ENCODE results near the gene FUNDC1.
"Not testable (repeated sequence)": the region's sequence is repeated elsewhere in the genome, so short reads cannot be mapped to it uniquely, and the experiment has no call there.

The FUNDC1 gene

GRCh38 chrX:44542567-44543325 lies at the start of gene FUNDC1:
Gene FUNDC1 (minus strand): TSS chrX:44542859. CDS start chrX:44542832, 27 bp downstream.
- peak within 1 kb of the TSS; percentile 81 for H3K4me3 ChIP-seq (ENCODE audit: low read depth, low read length)
- H3K9me3 ChIP-seq (ENCODE audit: control insufficient read depth, insufficient read depth, low read depth, low read length) = no peaks in the 10 kb centered on the region
- H3K4me1 ChIP-seq (ENCODE audit: control insufficient read depth, insufficient read depth, low read length) = peaks cover 13% of the 10 kb centered on the region
- peaks cover 14% of the 10 kb centered on the region for H3K36me3 ChIP-seq (ENCODE audit: control insufficient read depth, insufficient read depth, low read length)
- H3K27me3 ChIP-seq (ENCODE audit: control insufficient read depth, insufficient read depth, low read length) = no peaks in the 10 kb centered on the region
- peak within 1 kb of the TSS; percentile 79 for H3K9ac ChIP-seq (ENCODE audit: low read length)
- H3K27ac ChIP-seq (ENCODE audit: low read depth, low read length) = peak within 1 kb of the TSS; percentile 80; the same call in 1 of the 2 replicates

- H3K36me3 ChIP-seq (ENCODE audit: control insufficient read depth, insufficient read depth, low read length) = no peaks in the 10 kb centered on the region
- H3K27me3 ChIP-seq (ENCODE audit: control insufficient read depth, insufficient read depth, low read length) = no peaks in the 10 kb centered on the region
- no peak overlapping the region for H3K27ac ChIP-seq (ENCODE audit: low read depth, low read length)
- no peak overlapping the region for H3K4me3 ChIP-seq (ENCODE audit: low read depth, low read length)
- H3K4me1 ChIP-seq (ENCODE audit: control insufficient read depth, insufficient read depth, low read length) = no peaks in the 10 kb centered on the region
- peaks cover 15% of the 10 kb centered on the region for H3K9me3 ChIP-seq (ENCODE audit: control insufficient read depth, insufficient read depth, low read depth, low read length)
- H3K9ac ChIP-seq (ENCODE audit: low read length) = no peak overlapping the region
Measured at GRCh38 chrX:44585866-44586265, 43.2 kb upstream of the FUNDC1 start.

- Histone ChIP-seq H3K27ac (ENCODE audit: low read depth, low read length) (no peak overlapping the region), H3K36me3 (ENCODE audit: control insufficient read depth, insufficient read depth, low read length) (no peaks in the 10 kb centered on the region), H3K9ac (ENCODE audit: low read length) (no peak overlapping the region), H3K4me1 (ENCODE audit: control insufficient read depth, insufficient read depth, low read length) (no peaks in the 10 kb centered on the region), H3K27me3 (ENCODE audit: control insufficient read depth, insufficient read depth, low read length) (no peaks in the 10 kb centered on the region), H3K9me3 (ENCODE audit: control insufficient read depth, insufficient read depth, low read depth, low read length) (peaks cover 15% of the 10 kb centered on the region), H3K4me3 (ENCODE audit: low read depth, low read length) (no peak overlapping the region)
Measured at GRCh38 chrX:44580466-44580865, 37.8 kb upstream of the FUNDC1 start.

- H3K4me1 ChIP-seq (ENCODE audit: control insufficient read depth, insufficient read depth, low read length) = no peaks in the 10 kb centered on the region
- H3K36me3 ChIP-seq (ENCODE audit: control insufficient read depth, insufficient read depth, low read length) = no peaks in the 10 kb centered on the region
- H3K9me3 ChIP-seq (ENCODE audit: control insufficient read depth, insufficient read depth, low read depth, low read length) = peaks cover 35% of the 10 kb centered on the region
- H3K9ac ChIP-seq (ENCODE audit: low read length) = no peak overlapping the region
- no peaks in the 10 kb centered on the region for H3K27me3 ChIP-seq (ENCODE audit: control insufficient read depth, insufficient read depth, low read length)
- no peak overlapping the region for H3K27ac ChIP-seq (ENCODE audit: low read depth, low read length)
- H3K4me3 ChIP-seq (ENCODE audit: low read depth, low read length) = no peak overlapping the region
Measured at GRCh38 chrX:44572340-44572938, 29.8 kb upstream of the FUNDC1 start.

GRCh38 chrX:44570522-44570921 lies 27.9 kb upstream of the FUNDC1 start:
- H3K4me1 ChIP-seq (ENCODE audit: control insufficient read depth, insufficient read depth, low read length) = no peaks in the 10 kb centered on the region
- H3K4me3 ChIP-seq (ENCODE audit: low read depth, low read length) = no peak overlapping the region
- H3K27me3 ChIP-seq (ENCODE audit: control insufficient read depth, insufficient read depth, low read length) = no peaks in the 10 kb centered on the region
- no peak overlapping the region for H3K9ac ChIP-seq (ENCODE audit: low read length)
- H3K27ac ChIP-seq (ENCODE audit: low read depth, low read length) = no peak overlapping the region
- peaks cover 35% of the 10 kb centered on the region for H3K9me3 ChIP-seq (ENCODE audit: control insufficient read depth, insufficient read depth, low read depth, low read length)
- H3K36me3 ChIP-seq (ENCODE audit: control insufficient read depth, insufficient read depth, low read length) = no peaks in the 10 kb centered on the region

- no peak overlapping the region for H3K9ac ChIP-seq (ENCODE audit: low read length)
- peaks cover 31% of the 10 kb centered on the region for H3K9me3 ChIP-seq (ENCODE audit: control insufficient read depth, insufficient read depth, low read depth, low read length)
- H3K27me3 ChIP-seq (ENCODE audit: control insufficient read depth, insufficient read depth, low read length) = no peaks in the 10 kb centered on the region
- H3K4me3 ChIP-seq (ENCODE audit: low read depth, low read length) = no peak overlapping the region
- no peak overlapping the region for H3K27ac ChIP-seq (ENCODE audit: low read depth, low read length)
- H3K4me1 ChIP-seq (ENCODE audit: control insufficient read depth, insufficient read depth, low read length) = no peaks in the 10 kb centered on the region
- H3K36me3 ChIP-seq (ENCODE audit: control insufficient read depth, insufficient read depth, low read length) = no peaks in the 10 kb centered on the region
Measured at GRCh38 chrX:44569122-44569521, 26.5 kb upstream of the FUNDC1 start.

GRCh38 chrX:44568196-44568595 lies 25.5 kb upstream of the FUNDC1 start:
- no peaks in the 10 kb centered on the region for H3K36me3 ChIP-seq (ENCODE audit: control insufficient read depth, insufficient read depth, low read length)
- no peaks in the 10 kb centered on the region for H3K4me1 ChIP-seq (ENCODE audit: control insufficient read depth, insufficient read depth, low read length)
- no peak overlapping the region for H3K27ac ChIP-seq (ENCODE audit: low read depth, low read length)
- no peaks in the 10 kb centered on the region for H3K27me3 ChIP-seq (ENCODE audit: control insufficient read depth, insufficient read depth, low read length)
- peaks cover 24% of the 10 kb centered on the region for H3K9me3 ChIP-seq (ENCODE audit: control insufficient read depth, insufficient read depth, low read depth, low read length)
- no peak overlapping the region for H3K4me3 ChIP-seq (ENCODE audit: low read depth, low read length)
- no peak overlapping the region for H3K9ac ChIP-seq (ENCODE audit: low read length)

- not testable (repeated sequence) for H3K27me3 ChIP-seq (ENCODE audit: control insufficient read depth, insufficient read depth, low read length); H3K27ac ChIP-seq (ENCODE audit: low read depth, low read length); H3K36me3 ChIP-seq (ENCODE audit: control insufficient read depth, insufficient read depth, low read length); H3K9me3 ChIP-seq (ENCODE audit: control insufficient read depth, insufficient read depth, low read depth, low read length); H3K4me1 ChIP-seq (ENCODE audit: control insufficient read depth, insufficient read depth, low read length); H3K4me3 ChIP-seq (ENCODE audit: low read depth, low read length); H3K9ac ChIP-seq (ENCODE audit: low read length)
Measured at GRCh38 chrX:44561896-44562295, 19.2 kb upstream of the FUNDC1 start.

GRCh38 chrX:44550563-44550962 lies 7.9 kb upstream of the FUNDC1 start:
- Histone ChIP-seq H3K9ac (ENCODE audit: low read length) (no peak overlapping the region), H3K9me3 (ENCODE audit: control insufficient read depth, insufficient read depth, low read depth, low read length) (peaks cover 17% of the 10 kb centered on the region), H3K27ac (ENCODE audit: low read depth, low read length) (no peak overlapping the region), H3K4me3 (ENCODE audit: low read depth, low read length) (no peak overlapping the region), H3K27me3 (ENCODE audit: control insufficient read depth, insufficient read depth, low read length) (no peaks in the 10 kb centered on the region), H3K4me1 (ENCODE audit: control insufficient read depth, insufficient read depth, low read length) (no peaks in the 10 kb centered on the region), H3K36me3 (ENCODE audit: control insufficient read depth, insufficient read depth, low read length) (no peaks in the 10 kb centered on the region)

- not testable (repeated sequence) for H3K36me3 ChIP-seq (ENCODE audit: control insufficient read depth, insufficient read depth, low read length); H3K27ac ChIP-seq (ENCODE audit: low read depth, low read length); H3K9ac ChIP-seq (ENCODE audit: low read length); H3K9me3 ChIP-seq (ENCODE audit: control insufficient read depth, insufficient read depth, low read depth, low read length); H3K4me3 ChIP-seq (ENCODE audit: low read depth, low read length); H3K27me3 ChIP-seq (ENCODE audit: control insufficient read depth, insufficient read depth, low read length)
- peaks cover 13% of the 10 kb centered on the region for H3K4me1 ChIP-seq (ENCODE audit: control insufficient read depth, insufficient read depth, low read length)
Measured at GRCh38 chrX:44545454-44545853, 2.8 kb upstream of the FUNDC1 start.

- Histone ChIP-seq H3K4me3 (ENCODE audit: low read depth, low read length) (no peak overlapping the region), H3K9ac (ENCODE audit: low read length) (no peak overlapping the region), H3K27me3 (ENCODE audit: control insufficient read depth, insufficient read depth, low read length) (no peaks in the 10 kb centered on the region), H3K9me3 (ENCODE audit: control insufficient read depth, insufficient read depth, low read depth, low read length) (no peaks in the 10 kb centered on the region), H3K36me3 (ENCODE audit: control insufficient read depth, insufficient read depth, low read length) (peaks cover 4% of the 10 kb centered on the region; the same call in 1 of the 2 replicates), H3K27ac (ENCODE audit: low read depth, low read length) (no peak overlapping the region), H3K4me1 (ENCODE audit: control insufficient read depth, insufficient read depth, low read length) (peaks cover 13% of the 10 kb centered on the region)
Measured at GRCh38 chrX:44544036-44544435, 1.4 kb upstream of the FUNDC1 start.

Data from HUES6 (cell line).